SU-DHL-6 (cell line): ENCODE results near the gene SCN4A.

ENCODE experiments used
- H2AFZ ChIP-seq: fragments of 200-600 bp; sonication (generic); 2 replicates; pipeline ENCODE4 v1.6.1; 2014; ENCODE audit warnings: low read depth, mild to moderate bottlenecking, moderate library complexity, mixed read lengths, antibody characterized with exemption, low read length; ENCODE audit not compliant: severe bottlenecking
- H3F3A ChIP-seq: fragments of 200-600 bp; shearing (Covaris generic); 2 replicates; pipeline ENCODE4 v1.6.0; 2016; ENCODE audit warnings: antibody characterized with exemption, mild to moderate bottlenecking; ENCODE audit not compliant: insufficient read depth
- H3K27ac ChIP-seq: fragments of 200-600 bp; sonication (generic); 2 replicates; pipeline ENCODE4 v1.5.1; 2016; ENCODE audit warnings: low read depth, mild to moderate bottlenecking, low read length, moderate library complexity, mixed read lengths
- H3K27me3 ChIP-seq: fragments of 200-600 bp; sonication (generic), shearing (Covaris generic); 2 replicates; pipeline ENCODE4 v1.6.0; 2014; ENCODE audit warnings: mild to moderate bottlenecking, low read length
- H3K36me3 ChIP-seq: fragments of 200-600 bp; sonication (generic); 2 replicates; pipeline ENCODE4 v1.6.1; 2014; ENCODE audit warnings: mild to moderate bottlenecking, low read length, mixed read lengths
- H3K4me2 ChIP-seq: fragments of 300-600, 200-600 bp; shearing (Covaris generic), sonication (generic); 2 replicates; pipeline ENCODE4 v1.6.0; 2014; ENCODE audit warnings: low read length, low read depth, mild to moderate bottlenecking; ENCODE audit not compliant: poor library complexity, severe bottlenecking
- H3K4me3 ChIP-seq: fragments of 200-600 bp; sonication (generic); 2 replicates; pipeline ENCODE4 v1.5.1; 2014; ENCODE audit warnings: antibody characterized with exemption, low read length, mild to moderate bottlenecking, mixed read lengths; ENCODE audit not compliant: insufficient read depth, poor library complexity, severe bottlenecking
- H3K79me2 ChIP-seq: fragments of 200-600 bp; sonication (generic); 2 replicates; pipeline ENCODE4 v1.6.1; 2014; ENCODE audit warnings: mild to moderate bottlenecking, low read length, moderate library complexity; ENCODE audit not compliant: insufficient read depth
- H3K9ac ChIP-seq: fragments of 200-600 bp; sonication (generic); 2 replicates; pipeline ENCODE4 v1.7.0; 2014; ENCODE audit warnings: mild to moderate bottlenecking, low read length
- H3K9me2 ChIP-seq: fragments of 200-600 bp; sonication (generic); replicated peaks from 2 replicates; pipeline ENCODE4 v1.6.1; 2014; ENCODE audit warnings: low read length; ENCODE audit not compliant: insufficient read depth
- H3K9me3 ChIP-seq: fragments of 200-600 bp; sonication (generic); 2 replicates; pipeline ENCODE4 v1.6.1; 2014; ENCODE audit warnings: low read length, mixed read lengths; ENCODE audit not compliant: insufficient read depth
- H4K20me1 ChIP-seq: fragments of 200-600 bp; sonication (generic); 2 replicates; pipeline ENCODE4 v1.6.1; 2014; ENCODE audit warnings: low read depth, mild to moderate bottlenecking, antibody characterized with exemption, low read length, moderate library complexity, mixed read lengths
- CTCF ChIP-seq: fragments of 200-600 bp; sonication (generic); IDR thresholded peaks from one replicate; pipeline ENCODE4 v1.5.1; 2017; ENCODE audit warnings: antibody characterized with exemption, mild to moderate bottlenecking, low read length, moderate library complexity; ENCODE audit not compliant: insufficient read depth, poor library complexity, severe bottlenecking
- EZH2phosphoT487 ChIP-seq: fragments of 200-600 bp; sonication (generic), shearing (Covaris generic); conservative IDR thresholded peaks from 2 replicates; pipeline ENCODE4 v1.6.1; 2018; ENCODE audit warnings: mild to moderate bottlenecking, antibody characterized with exemption, low read length, moderate library complexity, mixed read lengths

Gene SCN4A

DNA sequence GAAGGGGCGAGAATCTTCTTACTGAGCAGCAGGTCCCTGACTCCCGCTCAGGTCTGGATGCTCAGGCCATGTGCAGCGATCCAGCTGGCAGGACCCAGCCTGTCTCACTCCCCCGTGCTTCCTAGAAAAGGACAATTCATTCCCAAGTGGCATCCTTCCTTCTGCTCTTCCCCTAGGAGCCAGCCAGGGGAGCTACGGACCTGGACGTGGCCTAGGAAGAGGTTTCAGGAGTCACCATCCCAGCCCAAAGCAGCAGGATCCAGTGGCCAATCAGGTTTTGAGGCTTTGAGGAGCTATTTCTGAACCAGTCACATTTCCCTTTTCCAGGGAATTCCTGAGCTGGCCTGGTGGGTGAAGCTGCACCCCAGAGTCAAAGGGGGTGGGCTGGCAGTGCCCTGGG, 32.8 kb downstream of the SCN4A start:
- Histone ChIP-seq H4K20me1 (no peaks in the 10 kb centered on the region), H3K9ac (no peak overlapping the region), H2AFZ (no peak overlapping the region), H3K79me2 (no peaks in the 10 kb centered on the region), H3K9me2 (no peaks in the 10 kb centered on the region), H3K9me3 (no peaks in the 10 kb centered on the region), H3K4me3 (no peak overlapping the region), H3F3A (peaks cover 4% of the 10 kb centered on the region; the same call in 1 of the 2 replicates), H3K27ac (no peak overlapping the region), H3K27me3 (no peaks in the 10 kb centered on the region), H3K4me2 (no peak overlapping the region), H3K36me3 (no peaks in the 10 kb centered on the region)
- TF ChIP-seq EZH2phosphoT487 (no peak), CTCF (no peak)

DNA sequence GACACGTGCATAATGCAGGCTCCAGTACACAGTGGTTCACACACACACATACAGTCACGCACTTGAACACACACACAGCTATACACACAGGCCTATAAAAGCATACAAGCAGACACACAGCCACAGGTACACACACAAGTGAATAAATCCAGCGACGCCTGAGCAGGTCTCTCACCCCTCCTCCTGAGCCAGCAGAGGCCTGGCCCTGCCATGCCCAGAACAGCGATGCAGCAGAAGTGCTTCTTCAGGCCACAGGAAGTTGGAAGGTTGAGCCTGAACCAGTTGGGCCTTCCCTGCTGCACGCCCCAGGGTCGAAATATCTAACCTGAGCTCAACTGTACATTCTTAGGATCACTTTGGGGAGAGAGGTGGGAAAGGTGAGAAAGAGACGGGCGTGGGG, 33.3 kb downstream of the SCN4A start:
- no peak overlapping the region for H3K27ac ChIP-seq
- peaks cover 5% of the 10 kb centered on the region; the same call in 1 of the 2 replicates for H3F3A ChIP-seq
- no peak overlapping the region for H3K4me3 ChIP-seq
- H3K36me3 ChIP-seq: no peaks in the 10 kb centered on the region
- H2AFZ ChIP-seq: no peak overlapping the region
- no peaks in the 10 kb centered on the region for H3K27me3 ChIP-seq
- TF ChIP-seq EZH2phosphoT487: no peak
- no peak for TF ChIP-seq CTCF
- H3K79me2 ChIP-seq: no peaks in the 10 kb centered on the region
- no peak overlapping the region for H3K9ac ChIP-seq
- H3K9me2 ChIP-seq: no peaks in the 10 kb centered on the region
- no peak overlapping the region for H3K4me2 ChIP-seq
- no peaks in the 10 kb centered on the region for H3K9me3 ChIP-seq
- H4K20me1 ChIP-seq: no peaks in the 10 kb centered on the region

- H3K79me2 ChIP-seq: no peaks in the 10 kb centered on the region
- no peaks in the 10 kb centered on the region for H3K36me3 ChIP-seq
- H4K20me1 ChIP-seq: no peaks in the 10 kb centered on the region
- H3K27ac ChIP-seq: no peak overlapping the region
- H3K4me3 ChIP-seq: no peak overlapping the region
- TF ChIP-seq CTCF (no peak), EZH2phosphoT487 (no peak)
- H3K4me2 ChIP-seq: no peak overlapping the region
- no peak overlapping the region for H3K9ac ChIP-seq
- H2AFZ ChIP-seq: no peak overlapping the region
- H3K9me3 ChIP-seq: no peaks in the 10 kb centered on the region
- no peaks in the 10 kb centered on the region for H3K27me3 ChIP-seq
- H3K9me2 ChIP-seq: no peaks in the 10 kb centered on the region
- H3F3A ChIP-seq: peaks cover 9% of the 10 kb centered on the region; the same call in 1 of the 2 replicates
These were observed 34.8 kb downstream of the SCN4A start for GRCh38 chr17:63937920-63938319.
